Suppressor macrophage (primary cell): ENCODE data around the gene HRNR.
"Not testable (repeated sequence)": the region's sequence is repeated elsewhere in the genome, so short reads cannot be mapped to it uniquely, and the experiment has no call there.

Experiments used
- DNase-seq, 4 experiments: peaks; one replicate each; pipeline ENCODE4 v3.0.0-alpha.2; 2020 to 2022
- total RNA-seq, 17 experiments: gene quantifications; one replicate each; lab custom pipeline; 2026; ENCODE audit warnings: mixed read lengths in 6 of 17, inconsistent platforms in 3 of 17; lab: John Stamatoyannopoulos, UW

The HRNR gene
- 0 to 1.5 (median 0) reads per million in 17 experiments for total RNA-seq

DNA sequence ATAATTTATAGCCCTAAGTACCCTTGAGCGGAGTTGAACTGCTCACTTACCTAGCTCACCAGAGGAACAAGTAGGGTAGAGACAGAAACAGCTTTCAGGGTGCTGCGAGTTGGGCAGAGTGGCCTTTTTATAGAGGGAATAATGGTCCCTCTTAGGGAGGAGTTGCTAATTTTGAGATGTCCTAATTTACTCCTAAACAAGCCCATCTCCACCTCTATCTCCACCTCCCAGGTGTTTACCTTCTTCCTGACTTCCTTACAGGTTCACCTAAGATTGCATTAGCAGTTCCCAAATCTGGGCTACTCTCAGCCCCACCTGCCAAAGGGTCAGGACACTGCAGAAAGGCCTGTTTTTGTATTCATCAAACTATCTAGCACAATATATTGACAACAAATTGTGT is at the start of gene HRNR:
Gene HRNR, minus strand, starts transcription at position 101 of the 400 bp plus-strand sequence. CDS start 940 bp downstream, outside the sequence.
- DNase-seq = no peak

DNA sequence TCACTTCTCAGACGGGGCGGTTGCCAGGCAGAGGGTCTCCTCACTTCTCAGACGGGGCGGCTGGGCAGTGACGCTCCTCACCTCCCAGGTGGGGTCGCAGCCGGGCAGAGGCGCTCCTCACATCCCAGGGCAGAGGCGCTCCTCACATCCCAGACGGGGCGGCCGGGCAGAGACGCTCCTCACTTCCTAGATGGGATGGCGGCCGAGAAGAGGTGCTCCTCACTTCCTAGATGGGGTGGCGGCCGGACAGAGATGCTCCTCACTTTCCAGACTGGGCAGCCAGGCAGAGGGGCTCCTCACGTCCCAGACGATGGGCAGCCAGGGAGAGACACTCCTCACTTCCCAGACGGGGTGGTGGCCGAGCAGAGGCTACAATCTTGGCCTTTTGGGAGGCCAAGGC is 32.4 kb upstream of the HRNR start:
- not testable (repeated sequence) for DNase-seq

DNA sequence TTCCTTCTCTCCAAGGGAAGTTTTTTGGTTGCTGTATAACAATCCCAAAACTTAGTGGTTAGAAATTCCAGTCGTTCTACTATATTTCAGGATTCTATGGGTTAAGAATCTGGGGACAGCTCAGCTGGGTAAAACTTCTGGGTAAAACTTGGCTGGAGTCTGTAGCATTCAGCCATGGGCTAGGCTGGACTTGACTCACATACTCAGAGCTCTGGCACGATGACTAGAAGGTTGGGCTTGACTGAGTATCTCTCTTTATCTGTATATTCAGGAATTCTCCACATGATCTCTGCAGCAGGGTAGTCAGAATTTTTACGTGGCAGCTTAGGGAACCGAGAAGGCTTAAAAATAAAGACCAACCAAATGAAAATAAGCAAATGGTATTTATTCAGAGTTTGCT is 28.2 kb upstream of the HRNR start:
- no peak for DNase-seq

DNA sequence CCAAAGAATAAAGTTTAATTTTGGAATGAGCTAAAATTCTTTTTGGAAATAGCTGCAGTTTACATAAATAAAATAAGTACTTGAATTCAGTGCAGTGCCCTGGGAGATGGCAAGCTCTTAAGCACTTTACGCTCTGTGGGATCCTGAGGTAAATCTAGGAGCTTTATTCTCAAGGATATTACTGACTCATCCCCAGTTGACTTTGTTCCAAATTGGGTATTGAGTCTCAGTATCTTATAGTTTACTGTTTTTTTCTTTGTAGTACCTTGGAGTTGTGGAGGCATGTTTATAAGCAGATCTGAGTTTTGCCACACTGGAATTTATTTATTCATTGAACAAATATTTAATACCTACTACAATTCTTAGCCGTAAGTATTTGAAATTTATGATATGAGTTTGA is 27.4 kb upstream of the HRNR start:
- DNase-seq = no peak

DNA sequence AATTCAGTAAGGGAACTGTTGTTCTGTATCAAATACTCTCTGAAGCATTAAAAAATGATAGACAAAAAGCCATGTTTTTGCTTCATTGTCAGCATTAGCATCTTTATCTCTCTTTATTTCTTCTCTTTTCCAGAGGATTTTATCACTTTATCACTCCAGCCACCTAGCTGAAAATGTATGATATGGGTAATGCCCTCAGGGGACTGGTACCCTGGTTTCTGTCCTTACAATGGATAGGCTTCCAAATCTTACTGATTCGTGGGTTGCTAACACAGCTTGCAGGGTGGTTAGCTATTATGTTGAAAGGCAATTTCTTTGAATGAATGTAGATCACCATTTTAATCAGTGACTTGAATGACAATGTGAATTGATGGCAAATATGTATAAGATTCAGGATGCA is 23.3 kb upstream of the HRNR start:
- DNase-seq = no peak

DNA sequence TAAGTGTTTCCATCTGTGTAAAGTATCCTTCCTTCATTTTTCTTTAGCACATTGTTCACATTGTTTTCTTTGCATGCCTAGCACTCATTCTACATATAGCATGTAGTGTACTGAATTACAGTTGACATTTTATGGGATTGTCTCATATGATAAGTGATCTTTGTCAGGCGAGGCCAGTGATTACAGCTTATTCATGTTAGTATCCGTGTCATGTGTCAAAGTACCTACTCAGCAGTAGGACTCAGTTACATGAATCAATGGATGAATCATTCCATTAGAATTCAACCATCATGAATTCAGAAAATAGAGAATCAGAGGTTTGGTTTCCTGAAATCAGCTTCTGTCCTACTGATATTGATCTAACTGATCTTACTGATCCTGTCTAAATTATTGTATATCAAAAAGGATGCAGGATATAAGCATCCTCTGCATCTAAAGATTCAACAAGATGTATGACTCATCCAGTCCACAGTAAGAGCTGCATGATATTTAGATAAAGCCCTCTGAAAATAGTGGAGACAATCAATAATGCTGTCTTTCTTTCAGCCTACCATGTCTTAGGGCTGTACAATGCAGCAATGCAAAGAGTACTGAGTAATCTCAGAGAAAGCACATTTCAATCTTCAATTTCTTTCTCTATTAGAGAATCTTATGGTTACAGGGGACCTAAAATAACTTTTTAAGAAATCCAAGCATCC is 20.7 kb upstream of the HRNR start:
- DNase-seq = no peak

DNA sequence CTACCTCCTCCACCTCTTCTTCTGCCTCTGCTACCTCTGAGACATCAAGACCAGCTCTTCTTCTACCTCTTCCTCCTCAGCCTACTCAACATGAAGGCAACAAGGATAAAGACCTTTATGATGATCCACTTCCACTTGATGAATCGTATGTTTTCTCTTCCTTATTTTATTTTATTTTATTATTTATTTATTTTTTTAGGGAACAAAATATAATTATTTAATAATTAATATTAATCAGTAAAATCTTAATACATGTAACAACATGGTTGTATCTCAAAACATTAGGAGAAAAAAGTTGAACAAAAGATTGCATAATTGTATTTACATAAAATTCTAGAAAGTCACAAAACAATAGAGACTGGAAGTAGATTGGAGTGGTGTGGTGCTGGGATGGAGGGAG is 13.1 kb upstream of the HRNR start:
- no peak for DNase-seq

DNA sequence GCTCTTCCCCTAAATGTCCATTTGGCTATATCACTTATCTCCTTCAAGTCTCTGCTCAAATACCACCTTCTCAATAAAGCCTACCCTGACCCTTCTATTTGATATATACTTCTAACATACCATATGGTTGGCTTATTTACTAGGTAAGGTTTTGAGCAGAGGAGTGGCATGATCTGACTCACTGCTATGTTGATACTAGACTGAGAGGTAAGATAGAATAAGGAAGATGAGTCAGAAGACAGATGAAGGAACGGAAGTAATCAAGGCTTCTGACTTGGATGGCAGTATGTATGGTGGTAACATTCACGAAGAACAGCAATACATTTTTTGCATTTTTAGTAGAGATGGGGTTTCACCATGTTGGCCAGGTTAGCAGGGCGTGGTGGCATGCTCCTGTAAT is 4.8 kb upstream of the HRNR start:
- no peak for DNase-seq

DNA sequence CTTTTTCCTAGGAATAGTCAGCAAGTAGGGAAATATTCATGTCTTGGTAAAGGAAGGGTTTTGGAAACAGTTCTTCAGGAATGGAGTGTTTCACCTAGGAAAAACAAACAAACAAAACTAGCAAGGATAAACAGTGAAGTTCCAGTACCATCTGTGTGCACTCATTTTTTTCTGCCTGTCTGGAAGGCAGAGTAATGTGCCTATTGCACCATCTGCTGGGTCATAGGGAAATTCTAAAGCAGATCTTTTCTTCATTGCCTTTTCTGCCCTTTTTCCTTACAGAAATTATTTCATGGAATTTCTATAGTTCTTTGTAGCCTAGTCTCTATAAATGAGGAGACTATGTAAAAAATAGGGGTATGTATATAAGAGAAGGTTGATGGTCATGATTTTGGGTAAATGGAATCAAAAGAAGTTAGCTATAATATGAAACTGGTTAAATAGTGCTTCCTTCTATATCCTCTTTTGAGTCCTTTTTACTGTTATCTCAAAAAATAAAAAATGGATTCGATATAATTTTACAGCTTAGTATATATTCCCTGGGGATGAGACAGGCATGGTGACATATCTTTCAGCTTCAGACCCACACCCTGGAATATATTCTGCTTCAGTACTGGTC is 3.4 kb upstream of the HRNR start:
- DNase-seq = peak in 1 of 4 experiments; percentile 4

DNA sequence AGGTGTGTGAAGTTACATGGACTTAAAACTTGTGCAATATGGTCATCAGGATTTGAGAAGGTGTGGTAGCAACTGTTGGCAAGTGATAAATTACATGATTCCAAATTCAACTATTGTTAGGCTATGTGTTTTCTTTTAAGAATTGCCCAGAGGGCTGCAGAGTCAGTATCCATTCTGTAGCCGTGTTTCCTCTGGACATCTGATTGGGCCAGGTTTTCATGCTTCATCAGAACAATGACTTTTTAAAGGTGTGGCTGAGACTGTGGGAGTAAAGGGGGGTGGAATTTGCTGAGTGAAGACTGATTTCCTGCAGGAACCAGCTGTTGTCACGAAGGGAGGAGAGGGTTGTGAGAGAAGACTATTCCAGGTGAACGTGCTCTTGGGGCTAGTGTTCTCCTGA is 1.7 kb upstream of the HRNR start:
- no peak for DNase-seq

DNA sequence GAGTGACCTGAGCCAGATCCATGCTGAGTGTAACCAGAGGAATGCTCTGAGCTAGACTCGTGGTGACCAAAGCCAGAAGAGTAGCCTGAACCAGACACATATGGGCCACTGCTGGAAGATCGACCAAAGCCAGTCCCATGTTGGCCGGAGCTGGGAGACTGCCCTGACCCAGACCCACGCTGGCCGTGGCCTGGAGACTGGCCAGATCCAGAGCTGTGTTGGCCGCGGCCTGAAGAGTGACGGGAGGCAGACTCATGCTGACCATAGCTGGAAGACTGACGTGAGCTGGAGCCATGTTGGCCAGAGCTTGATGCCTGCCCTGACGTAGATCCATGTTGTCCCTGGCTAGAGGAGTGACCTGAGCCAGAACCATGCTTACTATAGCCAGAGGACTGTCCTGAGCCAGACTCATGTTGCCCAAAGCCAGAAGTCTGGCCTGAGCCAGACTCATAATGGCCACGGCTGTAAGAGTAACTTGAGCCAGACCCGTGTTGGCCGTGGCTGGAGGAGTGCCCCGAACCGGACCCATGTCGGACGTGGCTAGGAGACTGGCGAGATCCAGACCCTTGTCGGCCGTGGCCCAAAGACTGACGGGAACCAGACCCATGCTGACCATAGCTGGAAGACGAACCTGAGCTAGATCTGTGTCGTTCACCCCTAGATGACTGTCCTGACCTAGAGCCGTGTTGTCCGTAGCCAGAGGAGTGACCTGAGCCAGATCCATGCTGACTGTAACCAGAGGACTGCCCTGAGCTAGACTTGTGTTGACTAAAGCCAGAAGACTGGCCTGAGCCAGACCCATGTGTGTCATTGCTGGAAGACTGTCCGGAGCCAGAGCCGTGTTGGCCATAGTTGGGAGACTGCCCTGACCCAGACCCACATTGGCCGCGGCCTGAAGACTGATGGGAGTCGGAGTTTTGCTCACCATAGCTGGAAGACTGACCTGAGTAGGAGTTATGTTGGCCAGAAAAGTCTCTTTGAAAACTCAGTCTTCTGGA is 3.5 kb downstream of the HRNR start:
- DNase-seq = no peak

DNA sequence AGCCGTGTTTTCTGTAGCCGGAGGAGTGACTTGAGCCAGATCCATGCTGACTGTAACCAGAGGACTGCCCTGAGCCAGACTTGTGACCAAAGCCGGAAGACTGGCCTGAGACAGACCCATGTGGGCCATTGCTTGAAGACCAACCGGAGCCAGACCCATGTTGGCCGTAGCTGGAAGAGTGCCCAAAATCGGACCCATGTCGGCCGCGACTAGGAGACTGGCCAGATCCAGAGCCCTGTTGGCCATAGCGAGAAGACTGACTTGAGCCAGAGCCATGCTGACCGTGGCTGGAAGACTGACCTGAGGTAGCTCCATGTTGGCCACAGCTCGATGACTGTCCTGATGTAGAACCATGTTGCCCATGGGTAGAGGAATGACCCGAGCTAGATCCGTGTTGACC is 4.6 kb downstream of the HRNR start:
- DNase-seq = not testable (repeated sequence)

DNA sequence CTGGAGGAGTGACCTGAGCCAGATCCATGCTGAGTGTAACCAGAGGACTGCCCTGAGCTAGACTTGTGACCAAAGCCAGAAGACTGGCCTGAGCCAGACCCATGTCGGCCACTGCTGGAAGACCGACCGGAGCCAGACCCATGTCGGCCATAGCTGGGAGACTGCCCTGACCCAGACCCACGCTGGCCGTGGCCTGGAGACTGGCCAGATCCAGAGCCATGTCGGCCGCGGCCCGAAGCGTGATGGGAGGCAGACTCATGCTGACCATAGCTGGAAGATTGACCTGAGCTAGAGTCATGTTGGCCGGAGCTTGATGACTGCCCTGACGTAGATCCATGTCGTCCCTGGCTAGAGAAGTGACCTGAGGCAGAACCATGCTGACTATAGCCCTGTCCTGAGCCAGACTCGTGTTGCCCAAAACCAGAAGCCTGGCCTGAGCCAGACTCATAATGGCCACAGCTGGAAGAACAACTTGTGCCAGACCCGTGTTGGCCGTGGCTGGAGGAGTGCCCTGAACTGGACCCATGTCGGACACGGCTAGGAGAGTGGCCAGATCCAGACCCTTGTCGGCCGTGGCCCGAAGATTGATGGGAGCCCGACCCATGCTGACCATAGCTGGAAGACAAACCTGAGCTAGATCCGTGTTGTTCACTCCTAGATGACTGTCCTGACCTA is 5.1 kb downstream of the HRNR start:
- no peak for DNase-seq

DNA sequence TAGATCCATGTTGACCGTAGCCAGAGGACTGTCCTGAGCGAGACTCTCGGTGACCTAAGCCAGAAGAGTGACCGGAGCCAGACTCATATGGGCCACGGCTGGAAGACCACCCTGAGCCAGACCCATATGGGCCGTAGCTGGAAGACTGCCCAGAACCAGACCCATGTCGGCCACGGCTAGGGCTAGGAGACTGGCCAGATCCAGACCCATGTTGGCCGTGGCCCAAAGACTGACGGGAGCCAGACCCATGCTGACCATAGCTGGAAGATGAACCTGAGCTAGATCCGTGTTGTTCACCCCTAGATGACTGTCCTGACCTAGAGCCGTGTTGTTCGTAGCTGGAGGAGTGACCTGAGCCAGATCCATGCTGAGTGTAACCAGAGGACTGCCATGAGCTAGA is 8.4 kb downstream of the HRNR start:
- DNase-seq = not testable (repeated sequence)

DNA sequence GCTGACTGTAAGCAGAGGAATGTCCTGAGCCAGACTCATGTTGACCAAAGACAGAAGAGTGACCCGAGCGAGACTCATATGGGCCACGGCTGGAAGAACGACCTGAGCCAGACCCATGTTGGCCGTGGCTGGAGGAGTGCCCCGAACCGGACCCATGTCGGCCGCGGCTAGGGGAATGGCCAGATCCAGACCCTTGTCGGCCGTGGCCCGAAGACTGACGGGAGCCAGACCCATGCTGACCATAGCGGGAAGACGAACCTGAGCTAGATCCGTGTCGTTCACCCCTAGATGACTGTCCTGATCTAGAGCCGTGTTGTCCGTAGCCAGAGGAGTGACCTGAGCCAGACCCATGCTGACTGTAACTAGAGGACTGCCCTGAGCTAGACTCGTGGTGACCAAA is 9.1 kb downstream of the HRNR start:
- not testable (repeated sequence) for DNase-seq

DNA sequence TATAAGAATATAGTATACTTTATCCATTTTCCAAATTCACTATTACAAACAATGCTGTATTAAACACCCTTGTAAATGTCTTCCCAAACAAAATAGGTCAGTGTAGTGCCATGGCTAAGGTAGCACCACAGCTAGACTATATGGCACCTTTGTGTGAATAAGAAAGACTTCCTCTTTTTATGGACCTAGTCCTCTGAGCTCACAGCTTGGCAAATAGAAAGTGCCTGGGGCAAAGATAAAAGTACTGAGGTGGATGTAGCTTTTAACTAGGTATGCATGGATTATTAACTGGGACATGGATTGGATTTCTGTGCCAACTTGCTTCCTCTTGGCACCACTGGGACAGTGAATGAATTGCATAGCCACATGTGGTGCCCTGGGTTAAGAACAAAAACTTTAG is 25.0 kb downstream of the HRNR start:
- no peak for DNase-seq

DNA sequence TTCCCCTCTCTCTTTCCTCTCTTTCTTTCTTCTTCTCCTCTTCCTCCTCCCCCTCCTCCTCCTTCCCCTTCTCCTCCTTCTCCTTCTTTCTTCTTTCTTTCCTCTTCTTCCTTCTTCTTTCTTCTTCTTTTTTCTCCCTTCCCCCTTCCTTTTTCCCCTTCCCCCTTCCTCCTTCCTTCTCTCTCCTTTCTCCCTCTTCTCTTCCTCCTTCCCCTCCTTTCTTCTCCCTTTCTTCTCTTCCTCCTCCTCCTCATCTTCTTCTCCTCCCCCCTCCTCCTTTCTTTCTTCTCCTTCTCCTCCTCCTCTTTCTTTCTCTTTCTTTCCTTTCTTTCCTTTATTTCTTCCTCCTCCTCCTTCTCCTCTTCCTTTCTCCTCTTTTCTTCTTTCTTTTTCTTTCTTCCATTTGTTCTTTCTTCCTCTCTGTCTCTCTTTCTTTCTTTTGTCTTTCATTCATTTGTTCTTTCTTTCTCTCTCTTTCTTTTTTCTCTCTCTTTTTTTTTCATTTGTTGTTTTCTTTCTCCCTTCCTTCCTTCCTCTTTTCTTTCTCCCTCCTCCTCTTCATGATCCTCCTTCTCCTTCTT is 26.5 kb downstream of the HRNR start:
- DNase-seq = no peak

DNA sequence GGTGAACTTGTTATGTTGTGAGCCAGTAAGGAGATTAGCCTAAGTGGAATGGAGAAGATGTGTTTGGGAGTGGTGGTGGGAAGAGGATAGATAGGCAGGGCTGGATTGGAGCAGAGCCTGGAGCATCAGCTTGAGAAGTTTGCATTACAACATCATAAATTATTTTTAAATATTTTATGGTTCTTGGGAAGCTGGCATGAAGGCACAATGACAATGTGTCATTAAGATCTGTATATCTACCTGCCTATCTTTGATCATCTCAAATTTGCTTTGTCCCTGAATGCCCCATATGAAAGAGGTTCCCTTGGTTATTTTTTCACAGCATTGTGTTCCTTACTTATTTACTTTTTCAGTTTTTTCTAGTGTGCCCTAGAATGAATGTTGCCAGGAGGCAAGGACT is 32.3 kb downstream of the HRNR start:
- DNase-seq = no peak

DNA sequence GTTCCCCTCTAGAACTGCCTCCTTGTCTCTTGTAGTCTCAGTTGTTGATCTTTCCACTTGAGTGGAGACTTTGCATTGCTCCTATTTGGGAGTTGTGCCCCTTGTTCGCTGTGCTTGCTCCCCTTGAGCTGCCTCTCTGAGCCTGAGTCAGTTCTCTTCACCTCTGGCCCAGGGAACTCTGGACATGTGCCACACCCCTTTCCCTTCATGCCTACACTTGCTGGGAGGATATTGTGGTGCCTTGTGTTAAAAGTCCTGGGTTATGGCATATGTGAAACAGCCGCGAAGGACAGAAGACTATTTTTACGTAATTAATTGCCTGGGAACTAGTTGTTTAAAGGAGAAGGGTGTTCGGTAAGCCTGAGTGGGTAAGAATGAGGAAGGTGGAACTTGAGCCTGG is 32.7 kb downstream of the HRNR start:
- no peak for DNase-seq

DNA sequence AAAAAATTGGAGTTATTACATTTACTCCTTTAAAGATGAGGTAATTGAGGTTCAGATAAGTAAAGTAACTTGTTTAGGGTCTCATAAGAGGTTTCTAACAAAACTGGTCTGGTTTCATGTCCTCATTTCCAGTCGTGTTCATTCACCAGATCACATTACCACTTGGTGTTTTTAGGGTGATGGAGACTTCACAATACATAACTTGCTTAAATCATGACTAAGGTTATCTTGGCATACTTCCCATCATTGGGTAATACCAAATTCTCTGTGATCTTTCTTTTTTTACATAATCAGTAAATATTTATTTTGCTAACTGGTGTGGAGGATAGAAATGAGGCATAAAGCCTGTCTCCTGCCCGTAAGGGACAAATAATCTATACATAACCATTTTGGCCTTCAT is 33.4 kb downstream of the HRNR start:
- DNase-seq = peak in 1 of 4 experiments; percentile 15

DNA sequence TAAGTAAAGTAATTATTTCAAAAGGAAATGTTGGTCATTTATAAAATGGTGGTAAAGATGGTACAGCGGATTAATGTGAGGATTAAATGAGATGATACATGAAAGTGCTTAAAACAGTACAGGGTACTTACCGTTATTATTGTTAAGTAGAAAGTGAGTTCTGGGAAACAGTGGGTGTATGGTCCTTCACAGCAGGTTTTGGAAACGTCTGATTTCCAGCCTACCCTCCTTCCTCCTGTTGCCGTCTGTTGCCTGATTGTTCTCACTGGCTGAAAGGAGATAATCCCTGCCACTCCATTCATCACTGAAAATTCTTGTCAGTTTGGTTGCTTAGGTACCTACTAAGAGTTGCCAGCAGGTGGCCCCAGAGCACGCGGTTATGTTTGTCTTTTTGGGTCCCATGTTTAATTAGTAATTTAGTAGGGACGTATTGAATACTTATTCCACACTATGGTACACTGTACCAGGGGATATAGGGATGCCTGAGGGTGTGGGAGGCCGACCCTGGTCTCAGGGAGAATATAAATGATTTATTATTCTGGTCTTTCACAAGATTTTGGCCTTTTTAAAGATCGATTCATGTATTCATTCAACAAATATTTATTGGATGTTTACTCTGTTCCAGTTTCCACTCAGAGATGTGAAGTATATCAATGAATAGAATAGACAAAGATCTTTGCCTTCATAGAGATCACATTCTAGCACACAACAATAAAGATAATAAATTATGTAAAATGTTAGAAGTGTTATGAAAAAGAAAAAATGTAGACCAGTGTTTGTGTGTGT is 34.1 kb downstream of the HRNR start:
- peak; percentile 74 to 84 (median 77) for DNase-seq
